Retinal pigment epithelial cell (primary cell): ENCODE results near the gene ZFAND6.
"Not testable (repeated sequence)": the region's sequence is repeated elsewhere in the genome, so short reads cannot be mapped to it uniquely, and the experiment has no call there.

ENCODE experiments used
- DNase-seq: peaks from one replicate; pipeline ENCODE4 v3.0.0-alpha.2; 2010; ENCODE audit warnings: low read depth
- H3K4me3 ChIP-seq: 2 replicates; pipeline ENCODE4 v1.5.1; 2011; ENCODE audit warnings: mild to moderate bottlenecking, low read length, control low read depth, moderate library complexity
- CTCF ChIP-seq: conservative IDR thresholded peaks from 2 replicates; pipeline ENCODE4 v1.5.1; 2011; ENCODE audit warnings: low read depth, low read length, control low read depth, inconsistent platforms

The ZFAND6 gene

GRCh38 chr15:80058851-80059785 lies at the start of gene ZFAND6:
ZFAND6 (plus strand) TSS chr15:80059676; CDS start chr15:80120345, 60,669 bp downstream.
- H3K4me3 ChIP-seq = peak within 1 kb of the TSS; percentile 81
- peak; percentile 72 for DNase-seq
- no peak for TF ChIP-seq CTCF

- TF ChIP-seq CTCF = no peak
- no peak for DNase-seq
- no peak overlapping the region for H3K4me3 ChIP-seq
Measured at GRCh38 chr15:80010131-80010673, 49.3 kb upstream of the ZFAND6 start.

DNA sequence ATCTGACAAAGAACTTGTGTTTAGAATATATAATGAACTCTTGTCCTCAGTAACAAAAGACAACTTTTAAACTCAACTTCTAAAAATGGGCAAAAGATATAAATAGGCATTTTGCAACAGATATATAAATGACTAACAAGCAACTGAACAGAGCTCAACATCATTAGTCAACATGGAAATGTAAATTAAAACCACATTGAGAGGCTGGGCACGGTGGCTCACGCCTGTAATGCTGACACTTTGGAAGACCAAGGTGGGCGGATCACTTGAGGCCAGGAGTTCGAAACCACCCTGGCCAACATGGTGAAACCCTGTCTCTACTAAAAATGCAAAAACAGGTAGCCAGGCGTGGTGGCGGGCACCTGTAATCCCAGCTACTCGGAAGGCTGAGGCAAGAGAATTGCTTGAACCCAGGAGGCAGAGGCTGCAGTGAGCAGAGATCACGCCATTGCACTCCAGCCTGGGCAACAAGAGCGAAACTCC lies 48.4 kb upstream of the ZFAND6 start:
- H3K4me3 ChIP-seq, DNase-seq: not testable (repeated sequence)

GRCh38 chr15:80011596-80011995 lies 47.9 kb upstream of the ZFAND6 start:
- no peak for DNase-seq
- H3K4me3 ChIP-seq = no peak overlapping the region
- no peak for TF ChIP-seq CTCF

- no peak for DNase-seq
- no peak for TF ChIP-seq CTCF
- H3K4me3 ChIP-seq = no peak overlapping the region
Measured at GRCh38 chr15:80012060-80012726, 47.3 kb upstream of the ZFAND6 start.

DNA sequence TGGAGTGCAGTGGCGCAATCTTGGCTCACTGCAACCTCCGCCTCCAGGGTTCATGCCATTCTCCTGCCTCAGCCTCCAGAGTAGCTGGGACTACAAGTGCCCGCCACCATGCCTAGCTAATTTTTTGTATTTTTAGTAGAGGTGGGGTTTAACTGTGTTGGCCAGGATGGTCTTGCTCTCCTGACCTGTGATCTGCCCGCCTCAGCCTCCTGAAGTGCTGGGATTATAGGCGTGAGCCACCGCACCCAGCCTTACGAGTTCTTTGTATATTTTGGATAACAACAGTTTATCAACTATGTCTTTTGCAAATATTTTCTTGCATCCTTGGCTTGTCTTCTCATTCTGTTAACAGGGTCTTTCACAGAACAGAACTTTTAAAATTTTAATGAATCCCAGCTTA lies 45.3 kb upstream of the ZFAND6 start:
- DNase-seq, H3K4me3 ChIP-seq: not testable (repeated sequence)

- DNase-seq = no peak
Measured at GRCh38 chr15:80015156-80015555, 44.3 kb upstream of the ZFAND6 start.

GRCh38 chr15:80016506-80016905 lies 43.0 kb upstream of the ZFAND6 start:
- H3K4me3 ChIP-seq = not testable (repeated sequence)

More at GRCh38 chr15:80015156-80015555, 44.3 kb upstream of the ZFAND6 start:
- TF ChIP-seq CTCF = no peak
- no peak overlapping the region for H3K4me3 ChIP-seq

DNA sequence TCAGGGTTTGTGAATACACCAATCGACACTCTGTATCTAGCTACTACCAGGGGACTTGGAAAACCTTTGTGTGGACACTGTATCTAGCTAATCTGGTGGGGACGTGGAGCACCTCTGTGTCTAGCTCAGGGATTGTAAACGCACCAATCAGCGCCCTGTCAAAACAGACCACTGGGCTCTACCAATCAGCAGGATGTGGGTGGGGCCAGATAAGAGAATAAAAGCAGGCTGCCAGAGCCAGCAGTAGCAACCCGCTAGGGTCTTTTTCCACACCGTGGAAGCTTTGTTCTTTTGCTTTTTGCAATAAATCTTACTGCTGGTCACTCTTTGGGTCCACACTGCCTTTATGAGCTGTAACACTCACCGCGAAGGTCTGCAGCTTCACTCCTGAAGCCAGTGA lies 42.3 kb upstream of the ZFAND6 start:
- DNase-seq = not testable (repeated sequence)

More at GRCh38 chr15:80016506-80016905, 43.0 kb upstream of the ZFAND6 start:
- not testable (repeated sequence) for DNase-seq

More for the DNA sequence above, 42.3 kb upstream of the ZFAND6 start:
- H3K4me3 ChIP-seq = not testable (repeated sequence)
